AG10803 (cell line): ENCODE results near the gene ITPRID1.

Experiments used
- DNase-seq: peaks from one replicate; pipeline ENCODE4 v3.0.0; 2010; ENCODE audit warnings: low read depth
- H3K4me3 ChIP-seq: 2 replicates; pipeline ENCODE4 v1.5.1; 2011; ENCODE audit warnings: mild to moderate bottlenecking, low read length, control low read depth
- CTCF ChIP-seq: conservative IDR thresholded peaks from 2 replicates; pipeline ENCODE4 v1.5.1; 2011; ENCODE audit warnings: mild to moderate bottlenecking, low read length, control low read depth, inconsistent platforms

ITPRID1 gene

GRCh38 chr7:31476941-31477677, 36.8 kb upstream of the ITPRID1 start:
- TF ChIP-seq CTCF, result no peak
- DNase-seq, result no peak
- H3K4me3 ChIP-seq, result no peak overlapping the region

GRCh38 chr7:31478018-31478417, 35.9 kb upstream of the ITPRID1 start:
- DNase-seq, result no peak
- H3K4me3 ChIP-seq, result no peak overlapping the region
- TF ChIP-seq CTCF, result no peak

- H3K4me3 ChIP-seq, result no peak overlapping the region
- DNase-seq, result no peak
- no peak for TF ChIP-seq CTCF
These were observed 35.2 kb upstream of the ITPRID1 start for GRCh38 chr7:31478721-31479120.

GRCh38 chr7:31487071-31487470, 26.8 kb upstream of the ITPRID1 start:
- TF ChIP-seq CTCF, result no peak
- no peak for DNase-seq
- no peak overlapping the region for H3K4me3 ChIP-seq

- no peak overlapping the region for H3K4me3 ChIP-seq
- no peak for TF ChIP-seq CTCF
- no peak for DNase-seq
These were observed 26.4 kb upstream of the ITPRID1 start for GRCh38 chr7:31487476-31487875.

GRCh38 chr7:31488562-31489203, 25.2 kb upstream of the ITPRID1 start:
- peak; percentile 12 for DNase-seq
- no peak overlapping the region for H3K4me3 ChIP-seq
- peak; percentile 47 for TF ChIP-seq CTCF

GRCh38 chr7:31490796-31491314, 23.0 kb upstream of the ITPRID1 start:
- no peak for TF ChIP-seq CTCF
- no peak overlapping the region for H3K4me3 ChIP-seq
- DNase-seq, result no peak
